Measurements from ENCODE around the gene SNF8.

SNF8 gene

DNA sequence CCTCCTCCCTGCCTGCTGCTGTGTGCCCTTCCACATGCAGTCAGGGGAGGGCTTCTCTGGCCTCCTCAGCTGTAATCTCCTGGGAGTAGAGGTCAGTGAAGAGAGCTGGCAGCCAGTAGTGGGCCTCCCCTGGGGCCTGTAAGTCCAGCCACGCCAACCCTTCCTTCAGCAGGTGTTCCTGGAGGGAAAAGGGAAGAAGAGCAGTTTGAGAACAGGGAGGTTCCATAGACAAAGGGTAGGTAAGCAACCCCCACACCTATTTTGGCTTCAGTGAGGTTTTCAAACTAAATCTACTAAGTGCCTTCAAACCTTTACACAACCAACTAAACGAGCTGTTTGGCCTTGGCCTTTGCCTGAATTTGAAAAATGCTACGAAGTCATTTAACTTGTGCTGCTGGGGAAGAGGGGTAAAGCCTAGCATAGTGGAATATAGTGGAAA is 14.2 kb downstream of the SNF8 start:
- no peak for DNase-seq (ENCODE audit: low read depth in 2 of 2, low spot score in 1 of 2)

DNA sequence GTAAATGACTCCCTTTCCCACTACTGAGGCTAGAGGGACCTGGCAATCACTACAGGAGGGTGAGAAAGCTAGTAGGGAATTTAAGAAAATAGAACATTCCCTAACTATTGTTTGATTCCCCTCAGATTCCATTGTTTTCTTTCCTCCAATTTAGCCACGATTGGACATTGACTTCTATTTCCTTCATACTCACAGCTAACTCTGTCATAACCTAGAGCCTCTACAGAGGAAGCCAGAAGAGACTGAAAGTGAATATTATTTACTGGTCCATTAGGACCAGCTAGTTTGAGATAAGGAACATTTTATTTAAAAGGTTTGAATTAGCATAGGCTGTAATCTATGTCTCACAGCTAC is 14.9 kb downstream of the SNF8 start:
- no peak for DNase-seq (ENCODE audit: low read depth in 2 of 2, low spot score in 1 of 2)

DNA sequence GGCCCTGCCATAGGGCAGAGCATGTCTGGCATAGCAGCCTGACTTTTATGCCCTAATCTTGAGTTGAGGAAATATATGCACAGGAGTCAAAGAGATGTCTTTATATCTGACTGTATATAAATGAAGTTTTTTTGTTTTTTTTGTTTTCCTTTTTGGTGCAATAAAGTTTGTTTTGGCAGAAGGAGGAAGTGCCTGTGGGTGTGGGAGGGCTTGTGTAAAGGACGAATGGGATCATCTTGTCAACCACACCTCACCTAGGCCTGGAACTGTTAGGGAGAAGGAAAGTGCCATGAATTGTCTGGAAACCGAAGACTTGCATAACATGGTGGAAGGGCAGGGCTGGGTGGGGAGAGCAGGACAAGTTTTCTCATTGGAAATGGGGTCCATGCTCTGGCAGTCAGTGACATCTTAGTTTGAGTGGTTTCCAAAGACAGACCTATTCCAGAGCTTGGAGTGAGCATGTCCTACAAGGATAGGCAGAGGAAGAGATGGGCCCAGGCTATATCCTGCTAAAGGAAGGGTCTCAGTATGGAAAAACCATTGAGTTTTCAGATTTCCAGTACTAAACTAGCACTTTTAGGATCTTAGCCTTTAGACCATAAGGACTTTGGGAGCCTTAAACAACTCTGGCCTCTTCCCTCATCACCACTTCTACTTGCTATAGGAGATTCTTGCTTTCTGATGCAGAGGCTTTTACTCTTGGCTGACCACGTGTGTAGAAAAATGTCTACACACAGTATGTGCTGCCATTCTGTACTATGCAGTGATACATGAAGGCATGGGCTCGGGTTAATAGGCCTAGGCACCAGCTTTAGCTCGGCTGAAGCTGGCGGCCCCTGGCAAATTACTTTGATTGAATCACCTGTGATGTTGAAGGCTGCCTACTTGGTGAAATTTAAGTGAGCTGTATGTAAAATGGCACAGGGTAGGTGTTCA is 15.5 kb downstream of the SNF8 start:
- no peak for DNase-seq (ENCODE audit: low read depth in 2 of 2, low spot score in 1 of 2)

DNA sequence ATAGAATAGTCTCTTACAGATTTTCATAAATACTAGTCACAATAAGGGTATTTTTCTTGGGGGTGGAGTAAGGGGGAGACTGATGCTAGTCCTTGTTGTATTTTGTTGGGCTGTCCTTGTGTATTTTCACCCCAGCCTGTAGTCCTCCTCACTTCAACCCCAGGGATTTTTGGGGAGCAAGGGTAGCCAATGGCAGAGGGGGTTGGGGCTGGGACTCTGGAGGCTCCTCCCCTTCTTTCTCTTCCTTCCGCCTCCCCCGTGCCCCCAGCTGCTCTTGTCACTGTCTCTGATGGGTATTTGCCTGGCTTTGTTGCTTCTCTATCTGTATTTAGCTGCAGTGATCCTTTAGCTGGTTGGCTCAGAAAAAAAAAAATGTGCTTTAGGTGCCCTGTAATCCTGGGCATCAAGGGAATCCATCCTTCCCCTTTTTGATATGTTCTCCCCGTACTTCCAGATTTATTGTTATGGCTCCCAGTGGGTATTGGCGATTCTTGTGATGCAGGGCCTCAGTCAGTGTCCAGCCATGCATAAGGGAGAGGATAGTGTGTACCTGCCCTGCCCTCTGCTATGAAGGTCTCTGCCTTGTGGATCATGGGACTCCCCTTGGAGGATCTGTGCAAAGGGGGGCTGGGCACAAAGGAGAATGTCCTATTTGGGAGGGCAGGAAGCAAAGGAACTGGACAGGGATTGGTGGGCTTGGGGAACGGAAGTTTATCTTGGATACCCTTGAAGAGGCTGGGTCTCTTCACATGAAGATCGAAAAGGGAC is 16.5 kb downstream of the SNF8 start:
- DNase-seq (ENCODE audit: low read depth in 2 of 2, low spot score in 1 of 2), result no peak

DNA sequence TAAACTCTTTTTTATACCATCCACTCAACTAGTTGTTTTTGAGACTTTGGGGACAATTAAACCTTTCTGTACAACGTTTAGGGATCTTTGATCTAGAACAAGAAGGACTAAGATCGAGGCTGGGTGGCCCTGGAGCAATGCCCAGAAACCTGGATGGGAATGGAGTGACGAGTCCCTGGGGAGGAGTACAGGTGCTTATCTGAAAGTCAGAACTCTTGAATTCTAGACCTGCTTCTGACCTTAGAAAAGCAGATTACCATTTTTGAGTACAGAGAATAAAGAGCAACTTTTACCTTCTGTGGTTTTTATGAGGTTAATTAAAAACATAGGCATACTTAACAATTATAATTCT is 18.7 kb downstream of the SNF8 start:
- DNase-seq (ENCODE audit: low read depth in 2 of 2, low spot score in 1 of 2), result no peak

DNA sequence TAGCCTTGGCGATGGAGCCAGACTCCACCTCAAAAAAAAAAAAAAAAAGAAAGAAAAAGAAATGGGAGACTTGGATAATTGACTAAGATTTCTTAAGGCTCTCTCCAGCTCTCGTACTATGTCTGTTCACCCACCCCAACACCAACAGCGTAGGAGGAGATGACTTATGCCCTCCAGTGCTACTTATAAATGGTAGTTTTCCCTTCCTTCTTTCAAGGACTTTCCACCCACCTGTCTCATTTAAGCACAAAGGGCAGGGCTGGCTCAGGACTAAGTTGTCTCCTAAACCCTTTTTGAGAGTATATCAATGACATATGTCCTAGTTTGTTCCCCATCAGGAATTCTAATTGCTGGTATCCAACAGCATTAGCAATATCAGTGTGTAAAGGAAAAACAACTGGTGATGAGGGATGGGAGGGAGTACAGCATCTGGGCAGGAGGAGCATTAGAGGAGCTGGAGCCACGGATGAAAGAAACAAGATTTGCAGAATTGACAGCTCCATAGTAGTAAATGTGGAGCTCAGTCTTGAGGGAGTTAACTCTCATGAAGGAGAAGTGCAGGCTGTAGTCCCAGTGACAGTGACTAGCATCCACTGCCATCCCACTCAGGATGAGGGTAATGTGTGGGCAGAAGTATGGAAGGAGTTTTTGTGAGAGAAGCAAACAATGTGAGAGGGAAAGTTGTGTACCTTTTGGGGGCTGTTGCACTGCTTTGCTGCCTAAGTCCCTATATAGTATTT is 19.2 kb downstream of the SNF8 start:
- no peak for DNase-seq (ENCODE audit: low read depth in 2 of 2, low spot score in 1 of 2)

DNA sequence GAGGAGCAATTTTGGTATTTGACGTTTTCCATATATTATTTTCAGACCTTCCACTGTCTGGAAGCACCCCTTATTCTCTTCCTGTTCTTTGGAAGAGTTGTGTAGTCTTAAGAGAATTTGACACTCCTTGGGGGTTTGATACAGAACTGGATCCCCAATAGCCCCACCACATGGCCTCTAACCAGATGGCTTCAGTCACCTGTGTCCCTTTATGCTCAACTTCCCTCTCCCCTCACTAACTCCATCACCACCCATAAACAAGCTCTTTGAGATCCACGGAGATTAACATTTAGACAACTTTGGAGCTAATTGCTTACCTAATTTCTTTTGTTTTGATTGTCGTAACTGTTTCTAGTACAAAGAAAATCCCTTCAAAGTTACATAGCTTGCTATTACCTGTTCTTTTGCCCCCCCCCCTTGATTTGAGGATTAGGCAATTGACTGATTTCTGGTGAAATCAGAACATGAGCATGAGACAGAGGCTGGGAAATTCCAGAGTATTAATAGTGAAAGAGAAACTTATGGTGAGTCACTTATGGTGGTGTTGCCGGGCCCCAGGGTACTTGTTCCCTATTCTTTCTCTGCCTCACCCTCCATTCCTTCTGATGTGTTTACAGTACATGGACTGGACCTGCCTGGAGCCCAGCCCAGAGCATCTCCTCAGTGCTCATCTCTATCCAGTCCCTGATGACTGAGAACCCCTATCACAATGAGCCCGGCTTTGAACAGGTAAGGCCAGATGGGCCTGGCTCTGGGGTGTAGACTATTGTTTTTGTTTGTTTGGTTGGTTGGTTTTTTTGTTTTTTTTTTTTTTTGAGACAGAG is 29.0 kb downstream of the SNF8 start:
- DNase-seq (ENCODE audit: low read depth in 2 of 2, low spot score in 1 of 2), result peak in 1 of 2 donors; percentile 27

DNA sequence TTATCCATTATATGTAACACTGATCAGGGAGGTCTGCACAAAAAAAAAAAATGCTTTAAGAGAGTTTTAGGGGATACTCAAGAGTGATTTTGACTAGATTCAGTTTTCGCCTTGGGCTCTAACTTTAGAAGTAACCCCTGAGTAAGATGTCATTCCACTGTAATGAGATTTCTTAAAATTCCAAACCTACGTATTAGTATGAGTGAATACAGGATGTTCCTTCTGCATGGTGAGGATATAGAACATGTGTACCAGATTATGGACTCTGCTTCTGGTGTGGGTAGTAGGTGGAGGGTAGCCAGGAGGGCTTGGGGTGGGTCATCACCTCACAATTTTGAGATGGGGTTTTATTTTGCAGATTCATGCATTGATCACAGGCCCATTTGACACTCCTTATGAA is 32.2 kb downstream of the SNF8 start:
- no peak for DNase-seq (ENCODE audit: low read depth in 2 of 2, low spot score in 1 of 2)

DNA sequence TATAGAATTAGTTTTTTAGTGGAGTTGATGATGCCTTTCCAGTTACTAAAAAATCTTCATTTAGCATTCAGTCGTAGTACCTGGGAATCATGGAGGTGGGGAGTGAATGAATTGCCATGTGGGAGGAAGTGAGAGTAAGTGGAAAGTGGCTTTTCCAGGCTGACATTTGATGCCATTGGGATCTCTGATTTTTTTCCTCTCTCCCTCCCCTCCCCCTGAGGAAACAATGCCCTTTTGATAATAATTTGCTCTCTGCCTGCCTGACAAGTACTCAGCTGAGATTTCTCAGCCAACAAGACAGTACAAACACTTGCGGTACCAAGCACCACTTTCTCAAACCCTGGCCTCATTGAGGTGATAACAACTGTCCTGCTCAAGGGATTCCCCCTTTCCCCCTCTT is 34.3 kb downstream of the SNF8 start:
- no peak for DNase-seq (ENCODE audit: low read depth in 2 of 2, low spot score in 1 of 2)

DNA sequence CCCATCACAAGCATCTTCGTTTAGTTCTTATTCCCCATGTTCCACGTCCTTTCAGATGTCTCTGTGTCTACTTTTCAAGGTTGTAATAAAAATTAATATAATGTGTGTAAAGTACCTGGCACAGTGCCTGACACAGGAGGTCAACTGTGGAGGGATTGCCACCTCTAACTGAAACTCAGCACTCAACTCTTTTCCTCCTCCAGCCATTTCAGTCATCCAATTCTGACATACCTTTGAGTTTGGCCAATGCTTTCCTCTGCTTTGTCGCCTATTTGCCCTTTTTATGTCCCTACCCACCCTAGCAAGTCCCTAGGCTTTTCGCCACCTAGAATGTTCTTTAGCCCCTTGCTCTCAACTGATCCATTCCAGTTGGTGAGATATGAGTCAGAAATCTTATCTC is 34.9 kb downstream of the SNF8 start:
- DNase-seq (ENCODE audit: low read depth in 2 of 2, low spot score in 1 of 2), result no peak

DNA sequence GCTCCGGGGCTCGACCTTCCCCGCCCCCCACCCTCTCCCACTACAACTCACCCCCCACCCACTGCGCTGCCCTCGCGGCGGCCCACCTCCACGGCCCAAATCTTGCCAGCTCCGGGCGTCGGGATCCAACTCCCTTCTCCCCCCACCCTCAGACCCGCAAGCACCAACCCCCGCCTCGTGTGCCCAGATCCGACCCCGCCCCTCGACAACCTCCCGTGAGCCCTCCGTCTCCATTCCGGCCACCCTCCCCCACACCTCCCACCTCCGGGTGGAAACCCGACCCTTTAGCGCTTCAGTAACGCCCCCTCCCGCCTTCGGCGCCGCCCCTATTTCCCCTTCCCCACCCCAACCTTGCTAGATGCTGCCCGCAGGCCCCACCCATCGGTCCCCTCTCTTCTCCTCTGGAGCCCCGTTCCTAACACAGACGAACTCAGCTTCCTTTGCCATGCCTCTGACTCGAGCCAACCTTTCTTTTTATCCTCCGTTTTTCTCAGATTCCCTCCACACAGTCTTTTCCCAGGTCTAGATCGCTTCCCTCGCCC is 35.7 kb downstream of the SNF8 start:
- peak; percentile 76 to 89 for DNase-seq (ENCODE audit: low read depth in 2 of 2, low spot score in 1 of 2)

DNA sequence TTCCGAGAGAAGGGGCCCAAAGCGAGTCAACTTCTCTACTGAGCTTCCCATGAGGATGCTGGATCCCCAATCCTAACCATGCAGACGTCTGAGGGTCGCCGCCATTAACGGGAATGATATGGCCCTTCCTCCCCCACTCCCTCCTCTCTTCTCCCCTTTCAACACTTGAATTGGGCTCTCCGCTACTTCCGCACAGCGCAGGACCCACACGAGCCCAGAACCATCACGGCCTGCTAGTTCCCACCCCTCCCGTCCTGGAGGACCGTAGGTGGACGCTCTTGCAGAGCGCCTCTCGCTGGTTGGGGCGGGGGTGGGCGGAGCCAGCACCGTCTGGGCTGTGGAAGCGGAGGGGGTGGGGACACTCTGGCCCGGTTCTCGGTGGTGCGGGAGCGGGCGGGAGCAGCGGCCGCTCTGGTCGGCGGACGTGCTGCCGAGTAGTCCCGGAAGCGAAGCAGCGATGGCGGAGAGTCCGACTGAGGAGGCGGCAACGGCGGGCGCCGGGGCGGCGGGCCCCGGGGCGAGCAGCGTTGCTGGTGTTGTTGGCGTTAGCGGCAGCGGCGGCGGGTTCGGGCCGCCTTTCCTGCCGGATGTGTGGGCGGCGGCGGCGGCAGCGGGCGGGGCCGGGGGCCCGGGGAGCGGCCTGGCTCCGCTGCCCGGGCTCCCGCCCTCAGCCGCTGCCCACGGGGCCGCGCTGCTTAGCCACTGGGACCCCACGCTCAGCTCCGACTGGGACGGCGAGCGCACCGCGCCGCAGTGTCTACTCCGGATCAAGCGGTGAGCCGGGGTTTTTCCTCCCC is 36.4 kb downstream of the SNF8 start, which contains the start of gene UBE2Z:
TSS of gene UBE2Z (plus strand) at position 361 of the 797 bp plus-strand sequence. CDS start at position 458, 97 bp downstream.
- DNase-seq (ENCODE audit: low read depth in 2 of 2, low spot score in 1 of 2), result peak; percentile 61 to 81

DNA sequence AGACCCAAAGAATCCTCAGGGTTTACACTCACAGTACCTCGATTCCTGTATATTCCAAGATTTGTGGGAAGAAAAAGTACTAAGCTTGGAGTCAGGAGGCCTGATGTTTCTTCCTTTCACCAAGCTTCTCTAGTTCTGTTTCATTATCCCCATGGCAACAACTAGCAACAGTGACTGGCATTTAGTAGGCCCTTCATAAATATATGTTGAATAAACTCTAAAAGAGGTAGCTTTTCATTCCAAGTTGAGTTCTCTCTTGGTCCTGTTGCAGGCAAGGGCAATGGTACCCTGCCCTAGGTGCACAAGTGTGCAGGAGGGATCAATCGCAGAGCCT is 37.0 kb downstream of the SNF8 start:
- no peak for DNase-seq (ENCODE audit: low read depth in 2 of 2, low spot score in 1 of 2)

DNA sequence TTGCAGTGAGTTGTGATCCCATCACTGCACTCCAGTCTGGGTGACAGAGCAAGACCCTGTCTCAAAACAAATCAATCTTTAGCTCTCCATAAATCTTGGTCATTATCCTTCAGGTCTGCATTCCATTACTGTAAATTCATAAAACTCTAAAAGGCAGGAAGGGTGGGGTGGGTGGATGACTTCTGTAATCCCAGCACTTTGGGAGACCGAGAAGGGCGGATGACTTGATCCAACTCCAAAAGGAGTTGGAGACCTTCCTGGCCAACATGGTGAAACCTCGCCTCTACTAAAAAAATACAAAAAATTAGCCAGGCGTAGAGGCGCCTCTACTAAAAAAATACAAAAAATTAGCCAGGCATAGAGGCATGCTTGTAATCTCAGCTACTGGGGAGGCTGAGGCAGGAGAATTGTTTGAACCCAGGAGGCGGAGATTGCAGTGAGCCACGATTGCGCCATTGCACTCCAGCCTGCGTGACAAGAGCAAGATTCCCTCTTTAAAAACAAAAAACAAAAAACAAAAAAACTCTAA is 38.6 kb downstream of the SNF8 start:
- no peak for DNase-seq (ENCODE audit: low read depth in 2 of 2, low spot score in 1 of 2)

DNA sequence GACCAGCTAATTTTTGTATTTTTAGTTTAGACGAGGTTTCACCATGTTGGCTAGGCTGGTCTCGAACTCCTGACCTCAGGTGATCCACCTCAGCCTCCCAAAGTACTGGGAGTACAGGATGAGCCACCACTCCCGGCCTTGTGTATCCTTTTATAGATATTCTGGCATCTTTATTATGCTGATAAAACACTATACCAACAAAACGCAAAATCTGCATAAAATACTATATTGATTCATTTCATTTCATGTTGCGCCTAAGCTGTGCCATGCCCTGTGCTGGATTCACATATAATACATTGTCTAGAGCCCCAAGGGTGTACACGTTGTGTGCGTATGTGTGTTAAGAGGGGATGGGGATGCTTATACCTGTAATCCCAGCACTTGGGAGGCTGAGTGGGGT is 40.2 kb downstream of the SNF8 start:
- DNase-seq (ENCODE audit: low read depth in 2 of 2, low spot score in 1 of 2), result no peak

DNA sequence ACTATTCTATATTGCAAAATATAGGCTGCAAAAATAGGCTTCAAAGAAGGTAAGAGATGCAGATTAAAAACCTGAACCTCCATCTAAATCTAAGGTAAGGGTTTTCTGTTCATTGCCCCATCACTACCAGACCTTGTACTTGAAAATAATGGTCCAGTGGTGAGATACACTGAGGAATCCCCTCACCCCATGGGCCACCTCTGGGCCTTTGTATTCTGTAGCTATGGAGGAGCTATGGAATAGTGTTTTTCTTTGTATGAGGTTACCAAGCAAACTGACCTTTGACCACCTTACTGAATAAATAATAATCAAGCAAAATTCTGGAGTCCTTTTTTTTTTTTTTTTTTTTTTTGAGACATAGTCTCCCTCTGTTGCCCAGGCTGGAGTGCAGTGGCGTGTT is 41.2 kb downstream of the SNF8 start:
- no peak for DNase-seq (ENCODE audit: low read depth in 2 of 2, low spot score in 1 of 2)

DNA sequence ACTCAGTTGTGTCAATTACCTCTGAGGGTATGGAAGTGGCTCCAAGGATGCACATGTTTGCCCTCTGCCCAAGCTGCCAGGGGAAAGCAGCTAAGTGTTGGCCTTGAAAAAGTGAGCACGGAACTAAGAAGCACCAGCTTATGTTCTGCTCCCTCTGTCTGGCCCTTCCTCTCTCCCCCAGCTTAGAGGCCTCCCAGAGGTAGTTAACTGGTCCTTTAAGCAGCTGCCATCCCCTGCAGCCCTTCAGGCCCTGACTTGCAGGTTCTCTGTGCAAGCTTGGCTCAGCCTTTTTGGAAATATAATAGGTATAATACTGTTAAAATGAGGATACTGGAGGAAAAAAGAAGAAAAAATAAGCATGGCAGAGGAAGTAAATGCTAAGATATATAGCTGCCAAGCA is 43.4 kb downstream of the SNF8 start:
- DNase-seq (ENCODE audit: low read depth in 2 of 2, low spot score in 1 of 2), result no peak

DNA sequence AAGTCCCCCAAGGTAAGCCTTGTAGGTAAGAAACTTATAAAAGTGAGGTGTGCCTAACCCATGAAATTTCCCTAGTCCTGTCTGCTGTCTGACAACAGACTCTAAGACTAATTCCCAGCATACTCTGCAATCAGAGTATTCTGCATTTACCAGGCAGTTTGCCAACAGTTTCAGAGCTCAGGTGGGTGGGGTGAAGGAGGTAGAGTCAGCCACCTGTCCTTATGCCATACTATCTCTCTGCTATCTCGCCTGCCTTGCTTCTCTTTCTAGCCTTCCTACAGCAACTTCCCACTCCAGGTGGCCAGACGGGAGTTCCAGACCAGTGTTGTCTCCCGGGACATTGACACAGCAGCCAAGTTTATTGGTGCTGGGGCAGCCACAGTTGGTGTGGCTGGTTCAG is 49.8 kb downstream of the SNF8 start:
- DNase-seq (ENCODE audit: low read depth in 2 of 2, low spot score in 1 of 2), result no peak

DNA sequence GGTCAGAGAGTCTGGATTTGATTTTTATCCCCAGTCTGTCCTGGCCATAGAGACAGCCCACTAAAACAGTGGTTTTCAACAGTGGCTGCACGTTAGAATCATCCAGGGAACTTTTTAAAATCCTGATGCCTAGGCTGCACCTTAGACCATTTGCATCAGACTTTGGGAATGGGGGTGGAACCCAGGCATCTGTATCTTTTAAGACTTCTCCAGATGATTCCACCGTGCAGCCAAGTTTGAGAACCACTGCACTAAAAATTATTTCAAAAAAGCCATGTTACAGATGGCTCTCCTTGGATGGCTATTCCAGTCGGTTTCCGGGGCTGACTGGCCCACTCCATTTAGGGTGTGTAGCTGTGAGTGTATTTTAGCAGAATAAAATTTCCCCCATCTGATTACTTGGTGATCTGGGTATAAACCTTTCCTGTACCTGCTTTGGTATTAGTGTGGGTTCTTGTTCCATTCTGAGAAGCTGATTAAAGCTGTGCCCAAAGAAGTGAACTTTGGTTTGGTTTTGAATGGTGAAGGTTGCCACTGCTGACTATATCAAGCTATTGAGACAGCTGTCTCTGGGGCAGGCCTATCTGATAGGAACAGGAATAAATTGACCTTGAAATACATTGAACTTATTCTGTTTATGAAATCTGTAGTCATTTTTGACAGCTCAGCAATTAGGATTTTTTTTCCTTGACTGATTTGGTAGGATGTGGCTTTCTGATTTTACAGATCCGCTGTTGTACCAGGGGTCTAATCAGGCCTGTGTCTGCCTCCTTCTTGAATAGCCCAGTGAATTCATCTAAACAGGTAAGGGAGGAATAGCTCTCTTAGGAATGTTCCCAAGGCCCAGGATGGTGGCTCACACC is 50.8 kb downstream of the SNF8 start:
- DNase-seq (ENCODE audit: low read depth in 2 of 2, low spot score in 1 of 2), result no peak
